ENCODE results near the gene APOBEC3A.
A peak's percentile ranks its signal among the peaks of the same experiment; 100 is the strongest.

- peak; percentile 58 to 79 (median 62) for TF ChIP-seq CTCF (IDR thresholded peaks at IDR 0.05)
- TF ChIP-seq POLR2A (IDR thresholded peaks at IDR 0.05) = no peak
Observed at GRCh38 chr22:39003165-39003638, 45.8 kb downstream of the APOBEC3A start.
